GM12801 (cell line): Measurements from ENCODE around the gene ZNF83.

Experiments
- CTCF ChIP-seq: IDR thresholded peaks from one replicate; pipeline ENCODE4 v1.5.1; 2011; ENCODE audit warnings: control low read depth; ENCODE audit not compliant: insufficient read length; ENCODE audit errors: extremely low read depth

The ZNF83 gene

GRCh38 chr19:52653161-52653560 is 15.0 kb upstream of the ZNF83 start:
- no peak for TF ChIP-seq CTCF

- no peak for TF ChIP-seq CTCF
These were observed 13.8 kb upstream of the ZNF83 start for GRCh38 chr19:52651956-52652355.

- TF ChIP-seq CTCF: no peak
These were observed 10.3 kb upstream of the ZNF83 start for GRCh38 chr19:52648336-52649016.

- no peak for TF ChIP-seq CTCF
These were observed 8.5 kb upstream of the ZNF83 start for GRCh38 chr19:52646571-52647217.

GRCh38 chr19:52640916-52641315 is 2.8 kb upstream of the ZNF83 start:
- TF ChIP-seq CTCF: no peak

GRCh38 chr19:52639996-52640395 is 1.8 kb upstream of the ZNF83 start:
- TF ChIP-seq CTCF: no peak

- TF ChIP-seq CTCF: no peak
These were observed 446 bp upstream of the ZNF83 start for GRCh38 chr19:52638601-52639000.
